Right atrium auricular region (tissue), 2 donors: ENCODE measurements around the gene CRABP1. TPM values are rescaled to one million over a fixed set of nuclear protein-coding genes. Genes with fewer than 3 reads are reported as not detected.

Experiments
- DNase-seq: peaks from one replicate; pipeline ENCODE4 v3.0.0-alpha.2; 2019; ENCODE audit warnings: low spot score
- H3K27ac ChIP-seq, 2 donors: fragments of 200-600 bp; sonication (generic); 1 replicate in 1 of 2; 2 replicates in 1 of 2; pipeline ENCODE4 v1.5.1; 2016 to 2019
- H3K27me3 ChIP-seq, 2 donors: fragments of 200-600 bp; sonication (generic); one replicate each; pipeline versions ENCODE4 v1.5.1 to v1.6.0; 2017 to 2019
- H3K36me3 ChIP-seq: fragments of 200-600 bp; sonication (generic); one replicate; pipeline ENCODE4 v1.5.1; 2016
- H3K4me1 ChIP-seq, 2 donors: fragments of 200-600 bp; sonication (generic); one replicate each; pipeline versions ENCODE4 v1.5.1 to v1.6.0; 2017 to 2019
- H3K4me3 ChIP-seq, 2 donors: fragments of 200-600 bp; sonication (generic); 1 replicate in 1 of 2; 2 replicates in 1 of 2; pipeline ENCODE4 v1.5.1; 2017 to 2019; ENCODE audit warnings: mild to moderate bottlenecking in 1 of 2, moderate library complexity in 1 of 2
- H3K9me3 ChIP-seq, 2 donors: fragments of 200-600 bp; sonication (generic); one replicate each; pipeline ENCODE4 v1.5.1; 2019
- total RNA-seq, 2 donors: library from RNA; depleted of rRNA; stranded (reverse); fragments of >200 nt; gene quantifications; one replicate each; pipeline ENCODE4 v1.1.0, GENCODE V29; 2016
- TF ChIP-seq, protein P1 (sequence below), 2 donors: fragments of 200-600 bp; sonication (generic); IDR thresholded peaks; one replicate each; pipeline ENCODE4 v1.5.1; 2019; ENCODE audit warnings: antibody characterized with exemption in 2 of 2

The CRABP1 gene
- total RNA-seq, 2 donors from 2014 or later = not detected

DNA sequence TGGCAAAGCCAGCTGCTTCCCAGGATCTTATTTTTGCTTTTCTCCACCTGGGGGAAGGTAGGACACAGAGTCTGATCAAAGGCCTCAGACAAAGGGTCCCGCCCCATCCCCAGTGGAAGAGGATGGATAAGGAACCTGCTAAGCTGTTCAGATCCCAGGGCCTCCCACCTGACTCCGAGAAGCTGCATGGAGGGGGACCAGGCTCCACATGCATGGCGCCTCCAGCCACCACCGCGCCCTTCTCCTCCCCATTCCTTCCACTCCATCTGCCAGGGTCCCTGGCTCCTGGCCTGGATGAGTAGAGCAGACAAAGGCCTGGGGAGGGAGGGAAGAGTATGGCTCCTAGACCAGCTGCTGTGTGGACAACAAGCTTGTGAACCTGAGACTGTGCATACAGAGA, 20.0 kb upstream of the CRABP1 start:
- Histone ChIP-seq H3K27me3 (no peaks in the 10 kb centered on the region), H3K27ac (no peak overlapping the region), H3K36me3 (no peaks in the 10 kb centered on the region), H3K4me1 (no peaks in the 10 kb centered on the region), H3K4me3 (no peak overlapping the region), H3K9me3 (no peaks in the 10 kb centered on the region)
- TF ChIP-seq, protein P1, sequence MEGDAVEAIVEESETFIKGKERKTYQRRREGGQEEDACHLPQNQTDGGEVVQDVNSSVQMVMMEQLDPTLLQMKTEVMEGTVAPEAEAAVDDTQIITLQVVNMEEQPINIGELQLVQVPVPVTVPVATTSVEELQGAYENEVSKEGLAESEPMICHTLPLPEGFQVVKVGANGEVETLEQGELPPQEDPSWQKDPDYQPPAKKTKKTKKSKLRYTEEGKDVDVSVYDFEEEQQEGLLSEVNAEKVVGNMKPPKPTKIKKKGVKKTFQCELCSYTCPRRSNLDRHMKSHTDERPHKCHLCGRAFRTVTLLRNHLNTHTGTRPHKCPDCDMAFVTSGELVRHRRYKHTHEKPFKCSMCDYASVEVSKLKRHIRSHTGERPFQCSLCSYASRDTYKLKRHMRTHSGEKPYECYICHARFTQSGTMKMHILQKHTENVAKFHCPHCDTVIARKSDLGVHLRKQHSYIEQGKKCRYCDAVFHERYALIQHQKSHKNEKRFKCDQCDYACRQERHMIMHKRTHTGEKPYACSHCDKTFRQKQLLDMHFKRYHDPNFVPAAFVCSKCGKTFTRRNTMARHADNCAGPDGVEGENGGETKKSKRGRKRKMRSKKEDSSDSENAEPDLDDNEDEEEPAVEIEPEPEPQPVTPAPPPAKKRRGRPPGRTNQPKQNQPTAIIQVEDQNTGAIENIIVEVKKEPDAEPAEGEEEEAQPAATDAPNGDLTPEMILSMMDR (IDR thresholded peaks at IDR 0.05) = no peak
- DNase-seq = no peak

DNA sequence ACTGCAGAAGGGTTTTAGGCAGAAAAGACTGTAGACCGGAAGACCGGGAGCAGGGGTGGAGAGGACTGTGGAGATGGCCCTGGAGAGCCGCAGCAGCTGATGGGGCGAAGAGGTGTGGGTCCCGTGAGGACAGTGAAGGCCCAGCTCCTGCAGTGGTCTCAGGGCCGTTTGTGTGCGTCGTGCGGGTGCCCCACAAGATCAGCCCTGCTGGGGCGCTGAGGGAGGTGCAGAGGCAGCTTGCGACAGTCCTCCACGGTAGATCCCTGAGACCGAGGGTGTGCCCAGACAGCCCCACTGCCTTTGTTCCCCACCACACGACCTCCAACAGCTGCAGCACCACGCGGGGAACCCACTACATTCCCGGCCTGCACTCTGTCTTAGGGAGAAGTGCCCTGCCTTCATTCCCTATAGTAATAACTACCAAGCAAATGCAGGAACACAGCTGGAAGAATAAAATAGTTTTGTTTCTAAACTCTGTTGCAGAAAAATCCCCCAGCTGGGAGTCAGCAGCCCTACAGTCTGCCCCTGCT, 19.0 kb upstream of the CRABP1 start:
- H3K27ac ChIP-seq = no peak overlapping the region
- no peaks in the 10 kb centered on the region for H3K36me3 ChIP-seq
- H3K9me3 ChIP-seq = no peaks in the 10 kb centered on the region
- H3K4me1 ChIP-seq = no peaks in the 10 kb centered on the region
- TF ChIP-seq, protein P1 (IDR thresholded peaks at IDR 0.05) = no peak
- H3K4me3 ChIP-seq = no peak overlapping the region
- H3K27me3 ChIP-seq = no peaks in the 10 kb centered on the region
- no peak for DNase-seq

DNA sequence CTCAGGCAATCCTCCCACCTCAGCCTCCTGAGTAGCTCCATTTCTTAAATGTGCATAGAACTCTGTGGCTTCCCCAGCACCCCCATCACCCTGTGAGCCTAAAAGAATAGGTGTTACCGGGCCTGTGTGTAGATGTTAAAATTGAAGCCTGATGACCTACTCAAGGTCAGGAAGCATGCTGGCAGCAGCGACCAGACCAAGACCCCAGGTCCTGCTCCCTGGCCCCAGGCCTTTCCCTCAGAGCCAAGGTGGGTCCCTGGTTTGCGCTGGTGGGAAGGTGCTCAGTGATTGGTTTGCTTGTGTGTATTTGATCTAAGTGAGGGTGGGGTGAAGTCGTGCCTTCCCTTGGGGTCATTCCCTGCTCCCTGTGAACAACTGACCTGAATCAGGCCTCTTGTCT, 18.4 kb upstream of the CRABP1 start:
- Histone ChIP-seq H3K4me1 (no peaks in the 10 kb centered on the region), H3K27ac (no peak overlapping the region), H3K9me3 (no peaks in the 10 kb centered on the region), H3K4me3 (no peak overlapping the region), H3K36me3 (no peaks in the 10 kb centered on the region), H3K27me3 (no peaks in the 10 kb centered on the region)
- TF ChIP-seq, protein P1 (IDR thresholded peaks at IDR 0.05) = no peak
- DNase-seq = no peak

DNA sequence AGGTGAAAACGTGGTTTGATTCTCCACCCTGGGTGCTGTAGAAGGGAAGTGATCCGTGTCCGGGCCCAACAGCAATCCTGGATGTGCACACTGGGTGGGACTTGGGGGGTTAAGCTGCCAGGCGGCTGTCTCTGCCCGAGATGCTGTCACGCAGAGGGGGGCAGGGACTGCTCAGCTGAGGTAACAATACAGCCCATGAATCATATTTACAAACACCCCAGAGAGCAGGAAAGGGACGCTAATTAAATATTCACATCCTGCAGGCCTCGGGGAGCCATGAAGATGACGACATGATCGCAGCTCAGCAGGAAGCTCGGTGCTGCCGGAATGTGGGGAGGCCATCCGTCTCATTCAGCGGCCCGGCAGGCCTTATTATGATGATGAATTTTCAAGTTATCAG, 17.9 kb upstream of the CRABP1 start:
- no peak for DNase-seq

DNA sequence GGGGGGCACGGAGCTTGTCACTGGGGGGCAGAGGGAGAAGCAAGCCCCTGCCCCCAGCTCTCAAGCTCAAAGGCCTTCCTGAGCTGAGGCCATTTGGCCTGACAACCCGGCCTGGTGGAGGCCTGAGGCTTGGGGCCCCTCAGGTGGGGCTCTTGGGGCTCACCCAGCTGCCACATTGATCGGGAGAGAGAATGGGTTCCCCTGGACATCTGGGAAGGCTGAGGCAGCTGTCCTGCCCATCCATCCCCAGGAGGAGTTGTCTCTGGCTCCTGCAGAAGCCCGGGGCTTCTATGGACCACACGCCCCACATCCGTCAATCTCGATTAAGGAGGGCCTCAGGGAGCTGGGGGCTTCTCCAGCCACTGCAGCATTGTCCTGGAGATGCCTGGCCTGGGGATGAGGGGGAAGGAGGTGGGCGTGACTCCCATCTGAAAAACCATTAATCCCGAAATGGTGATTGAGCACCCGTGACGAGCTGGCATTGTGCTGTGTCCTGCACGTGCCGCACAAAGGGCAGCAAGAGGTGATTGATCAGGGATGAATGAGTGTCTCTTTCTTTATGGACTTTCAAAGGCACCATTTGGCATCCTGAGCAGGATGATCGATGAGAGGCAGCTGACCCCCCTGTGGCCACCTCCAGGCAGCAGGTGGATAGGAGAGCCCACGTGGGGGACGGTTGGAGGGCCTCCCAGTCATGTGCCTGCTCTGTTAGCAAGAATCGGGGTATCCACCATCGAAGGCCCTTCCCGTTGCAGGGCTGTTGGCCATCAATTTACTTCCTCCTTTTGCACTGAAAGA, 17.2 kb upstream of the CRABP1 start:
- no peaks in the 10 kb centered on the region for H3K27me3 ChIP-seq
- no peak overlapping the region for H3K27ac ChIP-seq
- TF ChIP-seq, protein P1 (IDR thresholded peaks at IDR 0.05) = no peak
- no peak for DNase-seq
- H3K4me3 ChIP-seq = no peak overlapping the region
- H3K9me3 ChIP-seq = no peaks in the 10 kb centered on the region
- H3K36me3 ChIP-seq = no peaks in the 10 kb centered on the region
- H3K4me1 ChIP-seq = no peaks in the 10 kb centered on the region

More for the DNA sequence above, 17.9 kb upstream of the CRABP1 start:
- Histone ChIP-seq H3K36me3 (no peaks in the 10 kb centered on the region), H3K4me1 (no peaks in the 10 kb centered on the region), H3K4me3 (no peak overlapping the region), H3K27ac (no peak overlapping the region), H3K9me3 (no peaks in the 10 kb centered on the region), H3K27me3 (no peaks in the 10 kb centered on the region)
- TF ChIP-seq, protein P1 (IDR thresholded peaks at IDR 0.05) = no peak
